COLO668 (cell line): ENCODE measurements around the gene AK4.
"Not testable (repeated sequence)": the region's sequence is repeated elsewhere in the genome, so short reads cannot be mapped to it uniquely, and the experiment has no call there.

Source experiments
- DNase-seq: peaks from one replicate; lab custom pipeline; 2025; ENCODE audit not compliant: unreplicated experiment; lab: John Stamatoyannopoulos, UW

The AK4 gene

GRCh38 chr1:65150108-65150463 is 2.1 kb downstream of the AK4 start:
- DNase-seq = no peak

GRCh38 chr1:65150583-65151263 is 2.7 kb downstream of the AK4 start:
- no peak for DNase-seq

DNA sequence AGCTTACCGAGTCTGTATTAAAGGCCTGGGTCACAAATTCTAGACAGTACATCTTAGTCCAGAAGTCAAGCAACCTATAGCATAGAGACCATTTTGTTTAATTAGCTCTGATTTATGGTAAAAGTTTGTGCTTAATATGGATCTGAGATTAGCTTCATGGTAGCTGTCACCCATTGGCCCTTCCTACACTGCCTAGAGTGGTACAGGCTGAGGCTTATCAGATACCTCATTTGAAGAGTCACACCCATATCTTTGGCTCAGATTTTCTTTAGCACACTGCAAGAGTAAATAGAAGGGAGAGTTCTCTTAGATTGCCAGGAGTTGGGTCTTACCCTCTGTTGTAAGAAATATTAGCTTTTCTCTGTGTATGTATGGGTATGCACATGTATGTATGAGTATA is 3.6 kb downstream of the AK4 start:
- no peak for DNase-seq

GRCh38 chr1:65153635-65154034 is 5.6 kb downstream of the AK4 start:
- DNase-seq = no peak

DNA sequence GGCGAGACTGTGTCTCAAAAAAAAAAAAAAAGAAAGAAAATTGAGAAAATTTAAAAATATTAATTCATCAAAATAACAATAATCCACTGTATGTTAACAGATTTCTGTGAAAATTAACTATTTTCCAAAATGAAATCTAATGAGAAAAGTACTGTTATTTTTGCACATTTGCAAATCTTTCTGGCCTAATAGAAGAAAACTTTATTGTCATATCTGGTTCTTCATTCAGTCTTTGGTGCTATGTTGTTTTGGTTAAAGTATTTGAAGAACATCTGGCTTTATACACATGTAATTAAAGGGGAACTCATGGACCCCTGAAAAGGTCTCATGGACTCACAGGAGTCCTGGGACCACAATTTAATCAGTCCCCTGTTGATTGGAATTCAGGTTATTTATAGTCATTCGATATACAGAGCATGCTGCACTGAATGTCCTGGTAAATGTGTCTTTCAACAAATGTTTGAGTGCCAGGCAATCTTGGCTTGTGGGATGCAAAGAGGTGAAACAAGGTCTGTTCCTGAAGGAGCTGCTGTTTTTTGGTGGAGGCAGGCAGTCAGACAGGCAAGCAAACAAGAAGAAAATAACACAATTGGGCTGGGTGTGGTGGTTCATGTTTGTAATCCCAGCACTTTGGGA is 9.0 kb downstream of the AK4 start:
- DNase-seq = no peak

- no peak for DNase-seq
Observed at GRCh38 chr1:65157546-65157941, 9.5 kb downstream of the AK4 start.

DNA sequence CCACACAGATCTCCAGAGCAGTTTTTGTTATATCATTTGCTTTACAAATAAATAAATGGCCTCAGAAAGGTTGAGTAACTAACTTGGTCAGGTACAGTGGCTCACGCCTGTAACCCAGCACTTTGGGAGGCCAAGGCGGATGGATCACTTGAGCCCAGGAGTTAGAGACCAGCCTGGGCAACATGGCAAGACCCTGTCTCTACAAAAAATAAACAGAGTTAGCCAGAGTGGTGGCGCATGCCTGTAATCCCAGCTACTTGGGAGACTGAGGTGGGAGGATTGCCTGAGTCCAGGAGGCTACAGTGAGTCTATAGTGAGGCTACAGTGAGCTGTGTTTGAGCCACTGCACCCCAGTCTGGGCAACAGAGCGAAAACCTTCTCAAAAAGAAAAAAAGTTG is 11.3 kb downstream of the AK4 start:
- DNase-seq = not testable (repeated sequence)

GRCh38 chr1:65159801-65160523 is 12.0 kb downstream of the AK4 start:
- no peak for DNase-seq

DNA sequence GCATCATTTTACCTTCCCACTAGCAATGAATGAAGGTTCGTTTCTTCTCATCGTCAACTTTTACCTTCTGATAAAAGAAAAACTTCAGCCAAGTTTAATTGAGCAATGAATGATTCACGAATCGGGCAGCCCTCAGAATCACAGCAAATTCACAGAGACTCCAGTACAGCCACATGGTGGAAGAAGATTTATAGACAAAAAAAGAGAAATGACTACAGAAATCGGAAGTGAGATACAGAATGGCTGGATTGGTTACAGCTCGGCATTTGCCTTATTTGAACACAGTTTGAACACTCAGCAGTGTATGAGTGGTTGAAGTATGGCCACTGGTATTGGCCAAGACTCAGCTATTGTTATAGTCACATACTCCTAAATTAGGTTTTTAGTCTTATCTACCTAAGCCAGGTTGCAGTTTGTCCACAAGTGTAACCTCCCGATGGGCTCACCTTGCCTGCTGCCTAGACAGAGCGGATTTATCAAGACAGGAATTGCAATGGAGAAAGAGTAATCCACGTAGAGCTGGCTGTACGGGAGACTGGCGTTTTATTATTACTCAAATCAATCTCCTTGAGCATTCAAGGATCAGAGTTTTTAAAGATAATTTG is 15.3 kb downstream of the AK4 start:
- no peak for DNase-seq

- DNase-seq = not testable (repeated sequence)
Observed at GRCh38 chr1:65164101-65164500, 16.1 kb downstream of the AK4 start.

DNA sequence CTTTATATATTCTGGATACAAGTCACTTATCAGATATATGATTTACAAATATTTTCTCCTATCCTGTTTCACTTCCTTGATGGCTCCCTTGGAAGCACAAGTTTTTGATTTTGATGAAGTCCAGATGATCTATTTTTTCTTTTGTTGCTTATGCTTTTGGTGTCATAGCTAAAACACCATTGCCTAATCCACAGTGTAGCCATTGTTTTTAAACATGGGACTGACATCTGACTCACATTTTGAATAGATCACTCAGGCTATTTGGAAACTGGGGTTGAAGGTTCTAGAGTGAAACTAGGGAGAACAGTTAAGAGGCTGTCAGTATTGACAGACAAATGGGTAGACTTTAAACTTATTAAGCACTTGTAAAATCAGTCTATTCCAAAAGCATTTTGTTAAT is 16.6 kb downstream of the AK4 start:
- DNase-seq = no peak

DNA sequence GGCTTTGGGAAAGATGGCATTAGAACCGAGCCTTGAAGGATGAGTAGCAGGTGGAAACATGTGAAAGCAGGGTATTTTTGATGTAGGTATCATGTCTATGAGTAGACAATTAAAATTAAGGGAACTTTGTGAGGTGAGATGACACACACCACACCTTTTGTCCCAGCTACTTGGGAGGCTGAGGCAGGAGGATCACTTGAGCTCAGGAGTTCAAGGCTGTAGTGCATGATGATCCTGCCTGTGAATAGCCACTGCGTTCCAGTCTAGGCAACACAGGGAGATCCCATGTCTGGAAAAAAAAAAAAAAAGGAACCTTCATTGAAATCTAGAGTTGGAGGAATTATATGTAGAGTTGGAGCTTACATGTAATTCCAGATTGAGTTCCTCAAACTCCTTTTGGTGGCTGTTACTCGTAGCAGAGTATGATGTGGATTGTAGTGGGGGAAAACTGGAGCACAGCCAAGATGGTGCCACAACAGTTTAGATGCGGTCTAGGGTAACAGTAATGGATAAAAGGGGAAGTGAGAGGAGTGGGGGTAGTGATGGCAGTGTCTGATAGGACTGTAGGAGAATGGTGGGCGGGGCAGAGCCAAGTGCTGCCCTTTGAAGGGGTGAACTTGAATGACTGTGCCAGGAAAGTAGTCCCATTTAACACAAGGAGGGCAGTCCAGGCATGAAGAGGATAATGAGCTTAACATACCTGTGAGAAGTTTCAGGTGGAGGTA is 17.4 kb downstream of the AK4 start:
- no peak for DNase-seq

DNA sequence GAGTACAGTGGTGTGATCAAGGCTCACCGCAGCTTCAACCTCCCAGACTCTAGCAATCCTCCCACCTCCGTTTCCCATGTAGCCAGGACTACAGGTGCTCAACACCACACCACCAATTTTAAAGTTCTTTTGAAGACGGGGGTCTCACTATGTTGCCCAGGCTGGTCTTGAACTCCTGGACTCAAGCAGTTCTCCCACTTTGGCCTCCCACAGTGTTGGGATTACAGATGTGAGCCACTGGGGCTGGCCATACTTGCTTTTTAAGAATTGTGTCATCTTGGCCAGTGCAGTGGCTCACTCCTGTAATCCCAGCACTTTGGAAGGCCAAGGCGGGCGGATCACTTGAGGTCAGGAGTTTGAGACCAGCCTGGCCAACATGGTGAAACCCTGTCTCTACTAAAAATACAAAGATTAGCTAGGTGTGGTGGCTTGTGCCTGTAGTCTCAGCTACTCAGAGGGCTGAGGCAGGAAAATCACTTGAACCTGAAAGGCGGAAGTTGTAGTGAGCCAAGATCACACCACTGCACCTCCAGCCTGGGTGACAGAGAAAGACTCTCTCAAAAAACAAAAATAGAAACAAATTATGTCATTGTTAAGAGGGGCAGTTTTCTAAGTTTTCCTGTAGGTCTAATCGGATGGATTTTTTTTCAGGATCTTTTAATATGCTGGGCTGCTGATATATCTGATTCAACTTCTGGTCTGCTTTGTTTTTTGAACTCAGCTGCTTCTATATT is 18.7 kb downstream of the AK4 start:
- DNase-seq = no peak

GRCh38 chr1:65167586-65168242 is 19.7 kb downstream of the AK4 start:
- no peak for DNase-seq

- no peak for DNase-seq
Observed at GRCh38 chr1:65168867-65169266, 20.9 kb downstream of the AK4 start.

- no peak for DNase-seq
Observed at GRCh38 chr1:65170511-65171142, 22.6 kb downstream of the AK4 start.

GRCh38 chr1:65172936-65173690 is 25.1 kb downstream of the AK4 start:
- no peak for DNase-seq

DNA sequence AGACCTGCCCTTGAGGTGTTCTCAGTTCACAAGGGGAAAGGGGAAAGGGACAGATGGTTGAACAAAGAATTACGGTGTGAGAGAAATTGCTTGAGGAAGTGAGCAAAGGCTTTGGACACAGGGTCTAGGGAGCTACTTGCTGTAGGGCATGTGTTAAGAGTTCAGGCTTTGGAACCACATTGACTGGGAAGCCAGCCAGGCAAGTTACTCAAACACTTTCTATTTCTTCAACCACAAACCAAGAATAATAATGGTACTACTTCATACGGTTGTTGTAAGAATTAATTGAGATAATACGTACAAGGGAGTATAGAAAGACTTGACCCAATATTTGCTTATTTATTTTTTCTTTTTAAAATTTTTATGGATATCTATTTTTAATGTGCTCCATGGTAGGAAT is 26.6 kb downstream of the AK4 start:
- no peak for DNase-seq
